Measurements from ENCODE around the gene AGBL4. TPM values are rescaled to one million over a fixed set of nuclear protein-coding genes. Genes with fewer than 3 reads are reported as not detected.
"Not testable (repeated sequence)": the region's sequence is repeated elsewhere in the genome, so short reads cannot be mapped to it uniquely, and the experiment has no call there.

The AGBL4 gene
- total RNA-seq, 1 donor from 2014 or later: under 0.01 TPM

DNA sequence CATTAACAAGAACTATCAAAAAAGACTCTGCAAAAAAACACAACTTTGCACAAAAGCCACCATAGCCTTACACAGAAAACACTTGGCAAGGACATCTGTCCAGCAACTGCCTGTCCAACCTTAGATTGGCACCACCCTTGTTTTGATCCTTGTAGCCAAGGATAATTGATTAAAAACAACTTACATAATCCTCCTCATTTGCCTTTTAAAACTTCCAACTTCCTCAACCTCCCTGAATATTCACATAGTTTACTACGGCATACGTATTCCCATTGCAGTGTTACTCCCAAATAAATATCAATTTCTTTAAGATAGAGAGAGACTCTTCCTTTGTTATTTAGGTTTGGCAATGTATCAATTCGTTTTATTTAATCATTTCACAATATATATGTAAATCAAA, 72.4 kb downstream of the AGBL4 start:
- Histone ChIP-seq H3K27me3 (ENCODE audit: control insufficient read depth in 3 of 3, insufficient read depth in 3 of 3, low read length in 3 of 3) (no peaks in the 10 kb centered on the region), H3K27ac (ENCODE audit: low read depth, low read length) (no peak overlapping the region), H3K9ac (ENCODE audit: low read depth in 1 of 3, low read length in 3 of 3) (no peak overlapping the region), H3K4me3 (ENCODE audit: low read length in 3 of 3) (no peak overlapping the region), H3K36me3 (ENCODE audit: control insufficient read depth in 3 of 3, insufficient read depth in 3 of 3, low read length in 3 of 3) (no peaks in the 10 kb centered on the region), H3K9me3 (ENCODE audit: control insufficient read depth in 3 of 3, low read length in 3 of 3) (no peaks in the 10 kb centered on the region), H3K4me1 (ENCODE audit: control insufficient read depth in 3 of 3, insufficient read depth in 3 of 3, low read length in 3 of 3) (no peaks in the 10 kb centered on the region)

- not testable (repeated sequence) for H3K4me3 ChIP-seq (ENCODE audit: low read length in 3 of 3); H3K27me3 ChIP-seq (ENCODE audit: control insufficient read depth in 3 of 3, insufficient read depth in 3 of 3, low read length in 3 of 3); H3K27ac ChIP-seq (ENCODE audit: low read depth, low read length); H3K4me1 ChIP-seq (ENCODE audit: control insufficient read depth in 3 of 3, insufficient read depth in 3 of 3, low read length in 3 of 3); H3K9me3 ChIP-seq (ENCODE audit: control insufficient read depth in 3 of 3, low read length in 3 of 3); H3K36me3 ChIP-seq (ENCODE audit: control insufficient read depth in 3 of 3, insufficient read depth in 3 of 3, low read length in 3 of 3); H3K9ac ChIP-seq (ENCODE audit: low read depth in 1 of 3, low read length in 3 of 3)
These were observed 108.5 kb downstream of the AGBL4 start for GRCh38 chr1:49915301-49915700.

GRCh38 chr1:49906365-49906764, 117.4 kb downstream of the AGBL4 start:
- no peaks in the 10 kb centered on the region for H3K27me3 ChIP-seq (ENCODE audit: control insufficient read depth in 3 of 3, insufficient read depth in 3 of 3, low read length in 3 of 3)
- no peaks in the 10 kb centered on the region for H3K36me3 ChIP-seq (ENCODE audit: control insufficient read depth in 3 of 3, insufficient read depth in 3 of 3, low read length in 3 of 3)
- no peak overlapping the region for H3K9ac ChIP-seq (ENCODE audit: low read depth in 1 of 3, low read length in 3 of 3)
- H3K27ac ChIP-seq (ENCODE audit: low read depth, low read length): no peak overlapping the region
- H3K4me3 ChIP-seq (ENCODE audit: low read length in 3 of 3): no peak overlapping the region
- no peaks in the 10 kb centered on the region for H3K4me1 ChIP-seq (ENCODE audit: control insufficient read depth in 3 of 3, insufficient read depth in 3 of 3, low read length in 3 of 3)
- no peaks in the 10 kb centered on the region for H3K9me3 ChIP-seq (ENCODE audit: control insufficient read depth in 3 of 3, low read length in 3 of 3)

- H3K4me1 ChIP-seq (ENCODE audit: control insufficient read depth in 3 of 3, insufficient read depth in 3 of 3, low read length in 3 of 3): no peaks in the 10 kb centered on the region
- no peaks in the 10 kb centered on the region for H3K27me3 ChIP-seq (ENCODE audit: control insufficient read depth in 3 of 3, insufficient read depth in 3 of 3, low read length in 3 of 3)
- no peak overlapping the region for H3K27ac ChIP-seq (ENCODE audit: low read depth, low read length)
- no peaks in the 10 kb centered on the region for H3K36me3 ChIP-seq (ENCODE audit: control insufficient read depth in 3 of 3, insufficient read depth in 3 of 3, low read length in 3 of 3)
- H3K4me3 ChIP-seq (ENCODE audit: low read length in 3 of 3): no peak overlapping the region
- H3K9me3 ChIP-seq (ENCODE audit: control insufficient read depth in 3 of 3, low read length in 3 of 3): no peaks in the 10 kb centered on the region
- H3K9ac ChIP-seq (ENCODE audit: low read depth in 1 of 3, low read length in 3 of 3): no peak overlapping the region
These were observed 159.2 kb downstream of the AGBL4 start for GRCh38 chr1:49864581-49864980.

- Histone ChIP-seq H3K27ac (ENCODE audit: low read depth, low read length) (no peak overlapping the region), H3K27me3 (ENCODE audit: control insufficient read depth in 3 of 3, insufficient read depth in 3 of 3, low read length in 3 of 3) (no peaks in the 10 kb centered on the region), H3K4me3 (ENCODE audit: low read length in 3 of 3) (no peak overlapping the region), H3K4me1 (ENCODE audit: control insufficient read depth in 3 of 3, insufficient read depth in 3 of 3, low read length in 3 of 3) (no peaks in the 10 kb centered on the region), H3K9ac (ENCODE audit: low read depth in 1 of 3, low read length in 3 of 3) (no peak overlapping the region), H3K36me3 (ENCODE audit: control insufficient read depth in 3 of 3, insufficient read depth in 3 of 3, low read length in 3 of 3) (no peaks in the 10 kb centered on the region), H3K9me3 (ENCODE audit: control insufficient read depth in 3 of 3, low read length in 3 of 3) (no peaks in the 10 kb centered on the region)
These were observed 169.0 kb downstream of the AGBL4 start for GRCh38 chr1:49854741-49855140.

DNA sequence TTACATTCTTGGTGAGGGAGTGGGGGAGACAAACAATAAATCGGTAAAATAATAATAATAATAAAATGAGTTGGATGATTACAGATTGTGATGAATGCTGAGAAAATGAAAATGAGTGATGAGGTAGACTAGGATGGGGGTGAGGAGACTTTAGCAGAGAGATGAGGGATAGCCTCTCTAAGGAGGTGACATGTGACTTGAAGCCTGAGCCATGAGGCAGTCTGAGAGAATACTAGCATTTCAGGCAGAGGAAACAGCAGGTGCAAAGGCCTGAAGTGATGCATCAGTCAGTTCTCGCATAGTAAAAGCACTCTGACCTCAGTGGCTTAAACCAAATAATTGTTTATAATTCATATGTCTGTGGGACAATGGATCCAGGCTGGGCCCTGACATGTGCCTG, 181.2 kb downstream of the AGBL4 start:
- Histone ChIP-seq H3K4me1 (ENCODE audit: control insufficient read depth in 3 of 3, insufficient read depth in 3 of 3, low read length in 3 of 3) (no peaks in the 10 kb centered on the region), H3K27me3 (ENCODE audit: control insufficient read depth in 3 of 3, insufficient read depth in 3 of 3, low read length in 3 of 3) (no peaks in the 10 kb centered on the region), H3K4me3 (ENCODE audit: low read length in 3 of 3) (no peak overlapping the region), H3K9me3 (ENCODE audit: control insufficient read depth in 3 of 3, low read length in 3 of 3) (peaks cover 12 to 18% (median 14%) of the 10 kb centered on the region in 3 donors), H3K9ac (ENCODE audit: low read depth in 1 of 3, low read length in 3 of 3) (no peak overlapping the region), H3K27ac (ENCODE audit: low read depth, low read length) (no peak overlapping the region), H3K36me3 (ENCODE audit: control insufficient read depth in 3 of 3, insufficient read depth in 3 of 3, low read length in 3 of 3) (no peaks in the 10 kb centered on the region)

- no peak overlapping the region for H3K4me3 ChIP-seq (ENCODE audit: low read length in 3 of 3)
- no peak overlapping the region for H3K27ac ChIP-seq (ENCODE audit: low read depth, low read length)
- H3K9me3 ChIP-seq (ENCODE audit: control insufficient read depth in 3 of 3, low read length in 3 of 3): peaks cover 12 to 18% (median 14%) of the 10 kb centered on the region in 3 donors
- H3K27me3 ChIP-seq (ENCODE audit: control insufficient read depth in 3 of 3, insufficient read depth in 3 of 3, low read length in 3 of 3): no peaks in the 10 kb centered on the region
- H3K36me3 ChIP-seq (ENCODE audit: control insufficient read depth in 3 of 3, insufficient read depth in 3 of 3, low read length in 3 of 3): no peaks in the 10 kb centered on the region
- H3K9ac ChIP-seq (ENCODE audit: low read depth in 1 of 3, low read length in 3 of 3): no peak overlapping the region
- no peaks in the 10 kb centered on the region for H3K4me1 ChIP-seq (ENCODE audit: control insufficient read depth in 3 of 3, insufficient read depth in 3 of 3, low read length in 3 of 3)
These were observed 182.0 kb downstream of the AGBL4 start for GRCh38 chr1:49841767-49842166.

GRCh38 chr1:49824261-49824660, 199.5 kb downstream of the AGBL4 start:
- no peak overlapping the region for H3K27ac ChIP-seq (ENCODE audit: low read depth, low read length)
- H3K4me1 ChIP-seq (ENCODE audit: control insufficient read depth in 3 of 3, insufficient read depth in 3 of 3, low read length in 3 of 3): no peaks in the 10 kb centered on the region
- H3K9ac ChIP-seq (ENCODE audit: low read depth in 1 of 3, low read length in 3 of 3): no peak overlapping the region
- H3K27me3 ChIP-seq (ENCODE audit: control insufficient read depth in 3 of 3, insufficient read depth in 3 of 3, low read length in 3 of 3): no peaks in the 10 kb centered on the region
- H3K36me3 ChIP-seq (ENCODE audit: control insufficient read depth in 3 of 3, insufficient read depth in 3 of 3, low read length in 3 of 3): no peaks in the 10 kb centered on the region
- H3K9me3 ChIP-seq (ENCODE audit: control insufficient read depth in 3 of 3, low read length in 3 of 3): no peaks in the 10 kb centered on the region
- no peak overlapping the region for H3K4me3 ChIP-seq (ENCODE audit: low read length in 3 of 3)

GRCh38 chr1:49817681-49818080, 206.1 kb downstream of the AGBL4 start:
- no peaks in the 10 kb centered on the region for H3K9me3 ChIP-seq (ENCODE audit: control insufficient read depth in 3 of 3, low read length in 3 of 3)
- no peaks in the 10 kb centered on the region for H3K27me3 ChIP-seq (ENCODE audit: control insufficient read depth in 3 of 3, insufficient read depth in 3 of 3, low read length in 3 of 3)
- no peak overlapping the region for H3K9ac ChIP-seq (ENCODE audit: low read depth in 1 of 3, low read length in 3 of 3)

DNA sequence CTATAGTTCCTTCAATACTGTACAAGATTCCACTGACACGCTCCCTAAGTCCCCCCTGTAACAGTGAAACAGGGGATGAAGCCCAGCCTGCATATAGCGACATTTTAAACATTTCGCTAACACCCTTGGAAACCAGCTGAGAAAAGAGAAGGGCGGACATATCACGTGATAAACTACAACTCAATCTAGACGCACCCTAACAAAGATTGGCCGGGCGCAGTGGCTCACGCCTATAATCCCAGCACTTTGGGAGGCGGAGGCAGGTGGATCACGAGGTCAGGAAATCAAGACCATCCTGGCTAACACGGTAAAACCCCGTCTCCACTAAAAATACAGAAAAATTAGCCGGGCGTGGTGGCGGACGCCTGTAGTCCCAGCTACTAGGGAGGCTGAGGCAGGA, 236.7 kb downstream of the AGBL4 start:
- not testable (repeated sequence) for H3K27me3 ChIP-seq (ENCODE audit: control insufficient read depth in 3 of 3, insufficient read depth in 3 of 3, low read length in 3 of 3); H3K36me3 ChIP-seq (ENCODE audit: control insufficient read depth in 3 of 3, insufficient read depth in 3 of 3, low read length in 3 of 3); H3K9me3 ChIP-seq (ENCODE audit: control insufficient read depth in 3 of 3, low read length in 3 of 3); H3K4me1 ChIP-seq (ENCODE audit: control insufficient read depth in 3 of 3, insufficient read depth in 3 of 3, low read length in 3 of 3); H3K4me3 ChIP-seq (ENCODE audit: low read length in 3 of 3); H3K27ac ChIP-seq (ENCODE audit: low read depth, low read length); H3K9ac ChIP-seq (ENCODE audit: low read depth in 1 of 3, low read length in 3 of 3)

More at GRCh38 chr1:49817681-49818080, 206.1 kb downstream of the AGBL4 start:
- Histone ChIP-seq H3K4me1 (ENCODE audit: control insufficient read depth in 3 of 3, insufficient read depth in 3 of 3, low read length in 3 of 3) (no peaks in the 10 kb centered on the region), H3K36me3 (ENCODE audit: control insufficient read depth in 3 of 3, insufficient read depth in 3 of 3, low read length in 3 of 3) (no peaks in the 10 kb centered on the region), H3K4me3 (ENCODE audit: low read length in 3 of 3) (no peak overlapping the region), H3K27ac (ENCODE audit: low read depth, low read length) (no peak overlapping the region)

DNA sequence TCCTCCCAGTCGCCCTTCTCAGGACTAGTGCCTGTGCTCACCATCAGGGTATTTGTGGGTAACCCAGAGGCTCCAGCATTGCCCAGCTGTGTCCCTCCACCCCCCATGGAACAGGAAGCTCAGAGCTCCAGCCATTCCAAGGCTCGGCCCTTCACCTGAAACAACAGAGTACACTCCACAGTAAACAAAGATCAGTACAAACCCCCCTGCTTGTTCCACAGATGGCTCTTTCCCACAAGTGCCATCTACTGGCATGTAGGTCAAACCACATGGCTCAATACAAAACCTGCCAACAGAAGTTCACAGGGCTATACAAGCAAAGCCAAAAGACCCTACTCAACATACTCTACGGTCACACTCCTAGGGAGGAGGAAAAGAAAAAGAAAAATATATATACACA, 258.7 kb downstream of the AGBL4 start:
- Histone ChIP-seq H3K9ac (ENCODE audit: low read depth in 1 of 3, low read length in 3 of 3) (no peak overlapping the region), H3K4me1 (ENCODE audit: control insufficient read depth in 3 of 3, insufficient read depth in 3 of 3, low read length in 3 of 3) (no peaks in the 10 kb centered on the region), H3K27me3 (ENCODE audit: control insufficient read depth in 3 of 3, insufficient read depth in 3 of 3, low read length in 3 of 3) (no peaks in the 10 kb centered on the region), H3K4me3 (ENCODE audit: low read length in 3 of 3) (no peak overlapping the region), H3K9me3 (ENCODE audit: control insufficient read depth in 3 of 3, low read length in 3 of 3) (peaks cover 0 to 3% (median 2%) of the 10 kb centered on the region in 3 donors), H3K27ac (ENCODE audit: low read depth, low read length) (no peak overlapping the region), H3K36me3 (ENCODE audit: control insufficient read depth in 3 of 3, insufficient read depth in 3 of 3, low read length in 3 of 3) (no peaks in the 10 kb centered on the region)

Measured in skeletal muscle tissue (tissue), 4 donors.